Subcutaneous abdominal adipose tissue (tissue), 5 donors: ENCODE results near the gene KCNQ1.
A peak's percentile ranks its signal among the peaks of the same experiment; 100 is the strongest.

Experiments used
- H3K27ac ChIP-seq: one replicate; pipeline ENCODE4 v1.7.0; 2013; ENCODE audit warnings: low read depth, mild to moderate bottlenecking, inconsistent platforms, low read length, moderate library complexity
- H3K27me3 ChIP-seq, 5 donors: one replicate each; pipeline ENCODE4 v1.7.0; 2013; ENCODE audit warnings: low read length in 5 of 5, inconsistent platforms in 1 of 5; ENCODE audit not compliant: control insufficient read depth in 5 of 5, insufficient read depth in 4 of 5
- H3K36me3 ChIP-seq, 5 donors: one replicate each; pipeline ENCODE4 v1.7.0; 2013; ENCODE audit warnings: low read length in 5 of 5; ENCODE audit not compliant: control insufficient read depth in 5 of 5, insufficient read depth in 5 of 5
- H3K4me1 ChIP-seq, 5 donors: one replicate each; pipeline ENCODE4 v1.7.0; 2013; ENCODE audit warnings: low read length in 5 of 5, mild to moderate bottlenecking in 3 of 5, moderate library complexity in 1 of 5; ENCODE audit not compliant: control insufficient read depth in 5 of 5, insufficient read depth in 5 of 5
- H3K4me3 ChIP-seq, 5 donors: one replicate each; pipeline ENCODE4 v1.7.0; 2013; ENCODE audit warnings: low read length in 5 of 5, low read depth in 1 of 5
- H3K9ac ChIP-seq, 5 donors: one replicate each; pipeline ENCODE4 v1.7.0; 2013; ENCODE audit warnings: low read length in 5 of 5, mild to moderate bottlenecking in 4 of 5, moderate library complexity in 3 of 5
- H3K9me3 ChIP-seq, 5 donors: one replicate each; pipeline ENCODE4 v1.7.0; 2013; ENCODE audit warnings: low read length in 5 of 5; ENCODE audit not compliant: control insufficient read depth in 5 of 5
- donor health status: healthy.
- donor health status: healthy.
- donor health status: healthy.
- donor health status: healthy.
- donor health status: healthy.

Gene KCNQ1

GRCh38 chr11:2739531-2740274 is 294.9 kb downstream of the KCNQ1 start:
- Histone ChIP-seq H3K9ac (no peak overlapping the region), H3K27me3 (no peaks in the 10 kb centered on the region), H3K4me1 (peaks cover 0 to 26% (median 21%) of the 10 kb centered on the region in 5 donors), H3K9me3 (no peaks in the 10 kb centered on the region), H3K4me3 (no peak overlapping the region), H3K27ac (no peak overlapping the region), H3K36me3 (no peaks in the 10 kb centered on the region)

GRCh38 chr11:2740275-2740940 is 295.6 kb downstream of the KCNQ1 start:
- peaks cover 0 to 26% (median 21%) of the 10 kb centered on the region in 5 donors for H3K4me1 ChIP-seq
- H3K27me3 ChIP-seq, result no peaks in the 10 kb centered on the region
- no peaks in the 10 kb centered on the region for H3K9me3 ChIP-seq
- no peaks in the 10 kb centered on the region for H3K36me3 ChIP-seq
- no peak overlapping the region for H3K4me3 ChIP-seq
- no peak overlapping the region for H3K9ac ChIP-seq
- H3K27ac ChIP-seq, result no peak overlapping the region

DNA sequence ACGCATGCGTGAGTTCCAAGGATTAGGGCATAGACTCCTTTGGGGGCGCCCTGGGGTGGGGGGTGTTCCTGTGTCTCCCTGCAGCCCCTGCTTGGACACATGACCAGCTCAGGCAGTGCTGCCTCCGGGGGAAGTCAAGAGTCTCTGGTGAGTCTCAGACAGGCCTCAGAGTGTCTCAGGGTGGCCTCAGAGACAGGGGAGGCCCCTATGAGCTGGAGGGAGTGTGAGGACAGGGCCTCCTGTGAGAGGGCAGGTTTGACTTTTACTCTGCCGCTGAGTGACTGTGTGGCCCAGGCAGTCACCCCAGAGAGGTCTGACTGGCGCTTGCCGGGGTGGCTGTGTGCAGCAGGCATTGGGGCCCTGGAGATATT is 296.2 kb downstream of the KCNQ1 start:
- peaks cover 0 to 26% (median 21%) of the 10 kb centered on the region in 5 donors for H3K4me1 ChIP-seq
- no peaks in the 10 kb centered on the region for H3K36me3 ChIP-seq
- no peaks in the 10 kb centered on the region for H3K9me3 ChIP-seq
- H3K27ac ChIP-seq, result peak overlapping the region; percentile 54
- peak overlapping the region in 1 of 5 donors; percentile 35 for H3K4me3 ChIP-seq
- no peak overlapping the region for H3K9ac ChIP-seq
- H3K27me3 ChIP-seq, result no peaks in the 10 kb centered on the region

DNA sequence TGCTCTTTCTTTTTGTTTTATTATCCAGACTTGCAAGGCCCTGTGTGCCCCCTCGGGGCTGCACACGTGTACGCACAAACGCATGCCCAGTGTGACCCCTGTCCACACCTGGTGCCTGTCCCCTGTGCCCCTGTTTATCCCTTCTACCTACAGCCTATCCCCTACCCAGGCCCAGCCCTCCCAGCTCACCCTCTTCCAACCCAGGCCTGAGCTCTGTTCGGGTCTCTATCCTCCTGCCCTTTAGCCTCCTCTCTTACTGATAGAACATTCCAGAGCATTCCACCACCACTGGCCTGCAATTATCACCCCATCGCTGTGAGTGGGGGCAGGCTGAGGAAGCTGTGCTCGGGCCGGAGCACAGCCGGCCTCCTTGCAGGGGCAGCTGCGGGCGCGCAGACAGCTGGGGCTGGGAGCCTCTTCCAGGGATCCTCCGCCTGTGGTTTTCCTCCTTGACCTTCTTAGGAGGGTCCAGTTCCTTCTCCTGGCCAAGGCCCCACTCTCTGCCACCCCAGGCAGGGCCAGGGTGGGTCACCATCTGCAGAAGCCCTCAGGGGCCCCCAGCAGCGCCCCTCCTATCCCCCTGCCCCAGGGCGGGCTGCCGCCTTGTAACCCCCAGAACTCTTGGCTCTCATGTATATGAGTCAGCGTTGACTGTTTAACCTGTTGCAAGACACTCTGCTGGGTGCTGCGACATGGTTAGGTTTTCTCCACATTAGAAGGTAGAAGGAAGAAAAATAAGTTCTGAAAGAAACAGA is 296.7 kb downstream of the KCNQ1 start:
- Histone ChIP-seq H3K27me3 (no peaks in the 10 kb centered on the region), H3K9ac (peak overlapping the region in 1 of 5 donors; percentile 1), H3K27ac (peak overlapping the region; percentile 54), H3K4me1 (peaks cover 0 to 26% (median 21%) of the 10 kb centered on the region in 5 donors), H3K36me3 (no peaks in the 10 kb centered on the region), H3K4me3 (peak overlapping the region in 2 of 5 donors; percentile 21 to 35), H3K9me3 (no peaks in the 10 kb centered on the region)

- H3K4me3 ChIP-seq, result no peak overlapping the region
- H3K36me3 ChIP-seq, result no peaks in the 10 kb centered on the region
- H3K27me3 ChIP-seq, result no peaks in the 10 kb centered on the region
- peak overlapping the region in 1 of 5 donors; percentile 2 for H3K9ac ChIP-seq
- H3K9me3 ChIP-seq, result no peaks in the 10 kb centered on the region
- no peak overlapping the region for H3K27ac ChIP-seq
- H3K4me1 ChIP-seq, result peaks cover 0 to 26% (median 21%) of the 10 kb centered on the region in 5 donors
Measured at GRCh38 chr11:2742201-2742600, 297.4 kb downstream of the KCNQ1 start.

DNA sequence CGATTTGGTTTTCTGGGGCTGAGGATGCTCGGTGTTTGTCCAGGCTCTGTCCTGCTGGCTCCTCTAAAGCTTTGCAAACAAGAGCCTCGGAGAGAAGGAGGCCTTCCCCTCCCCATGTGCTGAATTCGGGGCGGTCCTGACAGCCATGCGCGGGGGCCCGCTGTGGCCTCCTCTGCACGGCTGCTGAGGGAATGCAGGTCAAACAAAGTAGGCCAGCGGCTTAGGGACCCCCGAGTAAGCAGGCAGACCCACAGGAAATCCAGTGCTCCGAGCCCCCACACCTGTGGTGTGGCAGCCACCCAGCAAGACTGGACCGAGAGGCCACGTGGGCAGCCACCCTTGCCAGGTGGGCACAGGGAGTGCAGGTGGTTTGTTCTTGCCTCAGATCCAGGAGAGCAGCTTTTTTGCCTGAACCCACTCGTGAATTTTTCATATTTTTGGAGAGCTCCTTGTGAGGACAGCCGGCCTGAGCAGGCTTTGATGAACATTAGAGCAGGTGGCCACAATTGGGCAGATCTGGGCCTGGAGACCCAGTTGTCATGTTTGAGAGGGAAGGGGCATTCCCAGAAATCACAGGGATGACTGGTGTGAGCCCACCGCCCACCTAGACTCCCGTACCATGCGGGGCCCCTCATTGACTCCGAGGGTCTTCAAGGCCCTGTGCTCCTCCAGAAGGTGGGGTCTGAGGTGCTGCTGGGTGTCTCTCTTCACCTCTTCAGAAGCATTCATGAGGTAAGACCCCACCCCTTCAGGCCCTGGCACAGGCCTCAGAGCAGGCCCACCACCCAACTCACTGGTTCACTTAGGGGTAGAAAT is 298.0 kb downstream of the KCNQ1 start:
- Histone ChIP-seq H3K4me1 (peaks cover 0 to 23% (median 17%) of the 10 kb centered on the region in 5 donors), H3K9me3 (no peaks in the 10 kb centered on the region), H3K9ac (peak overlapping the region in 1 of 5 donors; percentile 2), H3K27me3 (no peaks in the 10 kb centered on the region), H3K4me3 (no peak overlapping the region), H3K36me3 (no peaks in the 10 kb centered on the region), H3K27ac (no peak overlapping the region)

DNA sequence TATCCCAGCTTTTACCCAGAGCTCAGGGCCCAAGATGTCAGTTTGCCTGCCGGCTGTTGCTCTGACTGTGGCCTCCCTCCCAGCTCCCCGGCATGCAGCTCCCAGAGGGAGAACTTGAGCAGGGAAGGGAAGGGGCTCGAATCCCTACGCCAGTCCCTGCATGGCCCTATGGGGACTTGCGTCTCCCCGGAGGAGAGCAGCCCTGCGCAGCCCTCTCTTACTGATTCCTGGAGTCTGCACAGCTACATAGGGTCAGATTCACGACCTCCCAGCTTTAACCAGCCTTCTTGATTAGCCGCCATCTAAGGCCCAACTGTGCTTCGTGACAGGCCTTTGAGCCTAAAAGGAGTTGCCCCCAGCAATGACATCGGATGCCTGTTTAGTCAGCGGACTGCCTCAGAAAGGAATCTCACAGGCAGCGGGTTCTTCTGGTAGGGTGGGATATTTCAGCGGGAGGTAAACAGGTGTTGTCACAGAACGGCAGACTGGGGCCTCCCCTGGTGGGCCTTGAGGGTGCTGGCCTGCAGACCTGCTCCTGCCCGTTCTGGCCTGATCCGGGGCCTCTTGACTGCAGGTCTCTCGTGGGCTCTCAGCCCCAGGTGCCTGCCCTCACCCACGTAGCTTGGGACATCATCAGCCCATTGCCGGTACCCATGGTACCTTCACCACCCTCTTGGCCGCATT is 298.8 kb downstream of the KCNQ1 start:
- Histone ChIP-seq H3K27me3 (no peaks in the 10 kb centered on the region), H3K27ac (no peak overlapping the region)

GRCh38 chr11:2744166-2744565 is 299.4 kb downstream of the KCNQ1 start:
- Histone ChIP-seq H3K4me1 (peaks cover 0 to 21% (median 16%) of the 10 kb centered on the region in 5 donors), H3K4me3 (no peak overlapping the region), H3K27ac (no peak overlapping the region), H3K27me3 (no peaks in the 10 kb centered on the region), H3K9me3 (no peaks in the 10 kb centered on the region), H3K36me3 (no peaks in the 10 kb centered on the region), H3K9ac (no peak overlapping the region)

More for the DNA sequence above, 298.8 kb downstream of the KCNQ1 start:
- Histone ChIP-seq H3K4me3 (no peak overlapping the region), H3K9ac (no peak overlapping the region), H3K9me3 (no peaks in the 10 kb centered on the region), H3K4me1 (peaks cover 0 to 21% (median 16%) of the 10 kb centered on the region in 5 donors), H3K36me3 (no peaks in the 10 kb centered on the region)

GRCh38 chr11:2745511-2745910 is 300.7 kb downstream of the KCNQ1 start:
- H3K36me3 ChIP-seq, result no peaks in the 10 kb centered on the region
- no peaks in the 10 kb centered on the region for H3K9me3 ChIP-seq
- H3K4me1 ChIP-seq, result peaks cover 0 to 24% (median 16%) of the 10 kb centered on the region in 5 donors
- H3K27me3 ChIP-seq, result no peaks in the 10 kb centered on the region
- H3K9ac ChIP-seq, result no peak overlapping the region
- H3K4me3 ChIP-seq, result no peak overlapping the region
- H3K27ac ChIP-seq, result no peak overlapping the region
